Measurements from ENCODE around the gene GNL2.

- TF ChIP-seq CTCF (conservative IDR thresholded peaks at IDR 0.05; ENCODE audit: low read length) (no peak), EZH2phosphoT487 (IDR thresholded peaks at IDR 0.05; ENCODE audit: borderline replicate concordance) (no peak)
These were observed 42.2 kb downstream of the GNL2 start for GRCh38 chr1:37553598-37553926.

All from Loucy (cell line).